Measurements from ENCODE around the gene NDUFC2. TPM values are rescaled to one million over a fixed set of nuclear protein-coding genes. Genes with fewer than 3 reads are reported as not detected.
A peak's percentile ranks its signal among the peaks of the same experiment; 100 is the strongest.
"Not testable (repeated sequence)": the region's sequence is repeated elsewhere in the genome, so short reads cannot be mapped to it uniquely, and the experiment has no call there.

NDUFC2 gene
- total RNA-seq: 145 TPM

GRCh38 chr11:78079232-78080083, at the start of gene NDUFC2:
TSS of gene NDUFC2 (minus strand) at chr11:78079862. CDS start at chr11:78079744, 118 bp downstream.
- ATAC-seq: peak; percentile 85

GRCh38 chr11:78127403-78127802, 47.7 kb upstream of the NDUFC2 start:
- no peak for ATAC-seq

GRCh38 chr11:78112582-78113275, 33.1 kb upstream of the NDUFC2 start:
- ATAC-seq: no peak

GRCh38 chr11:78111298-78111697, 31.6 kb upstream of the NDUFC2 start:
- ATAC-seq: no peak

GRCh38 chr11:78110830-78111229, 31.2 kb upstream of the NDUFC2 start:
- ATAC-seq: no peak

- no peak for ATAC-seq
Observed at GRCh38 chr11:78110351-78110750, 30.7 kb upstream of the NDUFC2 start.

GRCh38 chr11:78109081-78110015, 29.7 kb upstream of the NDUFC2 start:
- no peak for ATAC-seq

GRCh38 chr11:78100676-78101472, 21.2 kb upstream of the NDUFC2 start:
- ATAC-seq: no peak

- no peak for ATAC-seq
Observed at GRCh38 chr11:78100261-78100660, 20.6 kb upstream of the NDUFC2 start.

- ATAC-seq: no peak
Observed at GRCh38 chr11:78099666-78100065, 20.0 kb upstream of the NDUFC2 start.

- ATAC-seq: no peak
Observed at GRCh38 chr11:78097666-78098385, 18.2 kb upstream of the NDUFC2 start.

GRCh38 chr11:78094250-78094649, 14.6 kb upstream of the NDUFC2 start:
- no peak for ATAC-seq

GRCh38 chr11:78086521-78087074, 6.9 kb upstream of the NDUFC2 start:
- not testable (repeated sequence) for ATAC-seq

GRCh38 chr11:78085972-78086371, 6.3 kb upstream of the NDUFC2 start:
- no peak for ATAC-seq

GRCh38 chr11:78084506-78084905, 4.8 kb upstream of the NDUFC2 start:
- ATAC-seq: not testable (repeated sequence)

- no peak for ATAC-seq
Observed at GRCh38 chr11:78083021-78083420, 3.4 kb upstream of the NDUFC2 start.

- no peak for ATAC-seq
Observed at GRCh38 chr11:78082146-78082545, 2.5 kb upstream of the NDUFC2 start.

GRCh38 chr11:78081583-78081982, 1.9 kb upstream of the NDUFC2 start:
- ATAC-seq: no peak

GRCh38 chr11:78080818-78081495, 1.3 kb upstream of the NDUFC2 start:
- no peak for ATAC-seq

All from esophagus mucosa (tissue), 1 donor.